H1 (cell line): ENCODE data around the gene SECISBP2L. TPM values are rescaled to one million over a fixed set of nuclear protein-coding genes. Genes with fewer than 3 reads are reported as not detected.

Experiments
- CTCF ChIA-PET: fragments of 300-600 bp; sonication (Branson Sonifier 250); formaldehyde crosslinking; loops from one replicate; lab custom pipeline; 2021; ENCODE audit not compliant: partially characterized antibody; lab: Charles Lee
- POLR2A ChIA-PET: fragments of 300-600 bp; sonication (Branson Sonifier 250); formaldehyde crosslinking; loops from one replicate; lab custom pipeline; 2021; ENCODE audit warnings: inconsistent platforms; ENCODE audit not compliant: partially characterized antibody; lab: Charles Lee
- DNase-seq, 2 experiments: peaks; one replicate each; pipeline versions ENCODE4 v3.0.0 to v3.0.0-alpha.2; 2010 to 2022; ENCODE audit warnings: low spot score in 2 of 2, low read depth in 1 of 2, mixed read lengths in 1 of 2
- FAIRE-seq: peaks from 2 replicates; lab custom pipeline; 2011; peaks lifted over from hg19 to GRCh38; lab: Jason Lieb, UNC
- H2AFZ ChIP-seq: 2 replicates; pipeline ENCODE4 v1.8.1; 2012; ENCODE audit warnings: low read length, inconsistent platforms
- H2AK5ac ChIP-seq: 2 replicates; pipeline ENCODE4 v1.6.1; 2013; ENCODE audit warnings: low read depth, low read length
- H2BK120ac ChIP-seq: replicated peaks from 2 replicates; pipeline ENCODE3; 2013; ENCODE audit warnings: low read depth, low read length, inconsistent platforms
- H2BK12ac ChIP-seq: 2 replicates; pipeline ENCODE4 v1.6.1; 2013; ENCODE audit warnings: low read depth, low read length
- H2BK15ac ChIP-seq: 2 replicates; pipeline ENCODE4 v1.6.1; 2013; ENCODE audit warnings: low read length
- H2BK20ac ChIP-seq: 2 replicates; pipeline ENCODE4 v1.6.1; 2013; ENCODE audit warnings: low read length
- H2BK5ac ChIP-seq: 2 replicates; pipeline ENCODE4 v1.6.1; 2013; ENCODE audit warnings: low read depth, low read length
- H3K14ac ChIP-seq: 2 replicates; pipeline ENCODE4 v1.6.1; 2013; ENCODE audit warnings: inconsistent platforms; ENCODE audit not compliant: insufficient read length
- H3K18ac ChIP-seq: 2 replicates; pipeline ENCODE4 v1.6.1; 2013; ENCODE audit warnings: low read length; ENCODE audit errors: extremely low read depth
- H3K23ac ChIP-seq: 2 replicates; pipeline ENCODE4 v1.6.1; 2013; ENCODE audit warnings: inconsistent platforms; ENCODE audit not compliant: insufficient read length
- H3K23me2 ChIP-seq: 2 replicates; pipeline ENCODE4 v1.6.1; 2013; ENCODE audit warnings: low read depth, low read length
- H3K27ac ChIP-seq: 2 replicates; pipeline ENCODE4 v1.6.1; 2011; ENCODE audit warnings: low read depth, low read length, inconsistent platforms
- H3K27me3 ChIP-seq, 4 experiments: replicated peaks in 1 of 4; 1 replicate in 1 of 4; 2 replicates in 3 of 4; pipeline versions ENCODE4 v1.6.1 to v1.8.1; 2011 to 2013; ENCODE audit warnings: low read length in 3 of 4, mild to moderate bottlenecking in 3 of 4, inconsistent platforms in 2 of 4, mixed read lengths in 2 of 4, moderate library complexity in 1 of 4; ENCODE audit not compliant: control insufficient read depth in 3 of 4, insufficient read depth in 3 of 4; ENCODE audit errors: extremely low read depth in 1 of 4
- H3K36me3 ChIP-seq, 4 experiments: 2 replicates each; pipeline versions ENCODE4 v1.6.1 to v1.8.1; 2011 to 2013; ENCODE audit warnings: mild to moderate bottlenecking in 4 of 4, low read length in 3 of 4, moderate library complexity in 2 of 4, control low read depth in 1 of 4, inconsistent platforms in 1 of 4; ENCODE audit not compliant: insufficient read depth in 4 of 4, control insufficient read depth in 2 of 4
- H3K4ac ChIP-seq: replicated peaks from 2 replicates; pipeline ENCODE3; 2013; ENCODE audit warnings: low read length, low read depth, mixed read lengths, inconsistent platforms; ENCODE audit not compliant: insufficient read length
- H3K4me1 ChIP-seq, 4 experiments: replicated peaks in 1 of 4; 1 replicate in 1 of 4; 2 replicates in 3 of 4; pipeline versions ENCODE4 v1.6.1 to v1.8.1; 2011 to 2013; ENCODE audit warnings: low read length in 3 of 4, inconsistent platforms in 2 of 4, mixed read lengths in 1 of 4; ENCODE audit not compliant: insufficient read depth in 4 of 4, control insufficient read depth in 3 of 4
- H3K4me2 ChIP-seq, 2 experiments: 2 replicates each; pipeline versions ENCODE4 v1.6.1 to v1.8.1; 2011 to 2013; ENCODE audit warnings: low read depth in 2 of 2, low read length in 2 of 2, control low read depth in 1 of 2, inconsistent platforms in 1 of 2, mild to moderate bottlenecking in 1 of 2; ENCODE audit not compliant: insufficient read depth in 1 of 2
- H3K4me3 ChIP-seq, 4 experiments: fragments of 200-600, 300-600 bp in 1 of 4; sonication (generic), shearing (Covaris generic), sonication (Bioruptor Twin) in 1 of 4; 2 replicates each; pipeline versions ENCODE4 v1.5.1 to v1.8.1; 2011 to 2016; ENCODE audit warnings: low read length in 4 of 4, low read depth in 3 of 4, control low read depth in 2 of 4, inconsistent platforms in 2 of 4, mild to moderate bottlenecking in 2 of 4, mixed read lengths in 1 of 4, moderate library complexity in 1 of 4; ENCODE audit not compliant: insufficient read depth in 2 of 4; ENCODE audit errors: extremely low read depth in 1 of 4
- H3K56ac ChIP-seq: replicated peaks from 2 replicates; pipeline ENCODE3; 2013; ENCODE audit warnings: low read depth, mild to moderate bottlenecking, mixed read lengths, low read length, inconsistent platforms; ENCODE audit not compliant: insufficient read length
- H3K79me1 ChIP-seq: 2 replicates; pipeline ENCODE4 v1.6.1; 2013; ENCODE audit warnings: low read depth, low read length, control low read depth
- H3K79me2 ChIP-seq, 2 experiments: 2 replicates each; pipeline versions ENCODE4 v1.6.1 to v1.8.1; 2012 to 2013; ENCODE audit warnings: low read length in 2 of 2, mild to moderate bottlenecking in 2 of 2, inconsistent platforms in 1 of 2; ENCODE audit not compliant: insufficient read depth in 2 of 2, control insufficient read depth in 1 of 2
- H3K9ac ChIP-seq, 4 experiments: replicated peaks in 1 of 4; 1 replicate in 1 of 4; 2 replicates in 3 of 4; pipeline versions ENCODE4 v1.6.1 to v1.8.1; 2011 to 2013; ENCODE audit warnings: low read depth in 3 of 4, low read length in 3 of 4, control low read depth in 2 of 4, mild to moderate bottlenecking in 2 of 4, moderate library complexity in 2 of 4, inconsistent platforms in 1 of 4; ENCODE audit errors: extremely low read depth in 1 of 4
- H3K9me3 ChIP-seq, 2 experiments: 2 replicates each; pipeline versions ENCODE4 v1.6.1 to v1.8.1; 2012 to 2013; ENCODE audit warnings: mild to moderate bottlenecking in 2 of 2, moderate library complexity in 2 of 2, control low read depth in 1 of 2, inconsistent platforms in 1 of 2, low read depth in 1 of 2, low read length in 1 of 2, mixed read lengths in 1 of 2; ENCODE audit not compliant: insufficient read depth in 2 of 2
- H4K20me1 ChIP-seq, 2 experiments: replicated peaks in 1 of 2; 2 replicates each; pipeline versions ENCODE3 to v1.8.1; 2011 to 2013; ENCODE audit warnings: inconsistent platforms in 2 of 2, low read length in 2 of 2, mild to moderate bottlenecking in 1 of 2; ENCODE audit not compliant: insufficient read depth in 2 of 2, control insufficient read depth in 1 of 2
- H4K5ac ChIP-seq: 2 replicates; pipeline ENCODE4 v1.6.1; 2013; ENCODE audit warnings: low read length, low read depth, mixed read lengths, inconsistent platforms; ENCODE audit not compliant: insufficient read length
- H4K8ac ChIP-seq: 2 replicates; pipeline ENCODE4 v1.8.0; 2013; ENCODE audit warnings: mild to moderate bottlenecking, moderate library complexity, low read length, inconsistent platforms; ENCODE audit not compliant: insufficient read depth; ENCODE audit errors: extremely low read depth
- H4K91ac ChIP-seq: replicated peaks from 2 replicates; pipeline ENCODE3; 2013; ENCODE audit warnings: low read length, mixed read lengths, inconsistent platforms; ENCODE audit not compliant: insufficient read length
- GABPA ChIP-seq: IDR thresholded peaks from 2 replicates; pipeline ENCODE4 v1.6.1; 2011; ENCODE audit warnings: mild to moderate bottlenecking, low read length, moderate library complexity, borderline replicate concordance; ENCODE audit not compliant: insufficient read depth
- GTF2F1 ChIP-seq: IDR thresholded peaks from 2 replicates; pipeline ENCODE4 v1.6.1; 2012; ENCODE audit warnings: low read depth, low read length, improper control_type of control experiment, borderline replicate concordance
- NRF1 ChIP-seq: IDR thresholded peaks from 2 replicates; pipeline ENCODE4 v1.6.1; 2011; ENCODE audit warnings: mild to moderate bottlenecking, low read depth, low read length, improper control_type of control experiment
- POLR2A ChIP-seq, 2 experiments: IDR thresholded peaks; 1 replicate in 1 of 2; 2 replicates in 1 of 2; pipeline ENCODE4 v1.6.1; 2011; ENCODE audit warnings: low read depth in 2 of 2, low read length in 2 of 2, mild to moderate bottlenecking in 2 of 2; ENCODE audit errors: control extremely low read depth in 1 of 2
- RXRA ChIP-seq: IDR thresholded peaks from 2 replicates; pipeline ENCODE4 v1.6.1; 2011; ENCODE audit warnings: low read depth, mild to moderate bottlenecking, low read length, moderate library complexity; ENCODE audit not compliant: insufficient read depth
- SUZ12 ChIP-seq: fragments of 200-600 bp; sonication (generic); IDR thresholded peaks from 2 replicates; pipeline ENCODE4 v1.6.1; 2012; ENCODE audit warnings: mild to moderate bottlenecking, inconsistent platforms, low read length, moderate library complexity, mixed read lengths
- WGBS, 2 experiments: shearing (Covaris generic) in 1 of 2; methylation state at CpG; one replicate each; pipeline versions ENCODE4 v1.1.6 to v1.1.7; 2013 to 2015; ENCODE audit warnings: low lambda C conversion rate in 2 of 2, mixed read lengths in 2 of 2, inconsistent platforms in 1 of 2, low coverage in 1 of 2, missing lambda C conversion rate in 1 of 2; ENCODE audit not compliant: insufficient replicate concordance in 2 of 2, insufficient coverage in 1 of 2, insufficient read length in 1 of 2; ENCODE audit errors: extremely low coverage in 1 of 2, missing lambda C conversion rate in 1 of 2; 5-methylcytosine and 5-hydroxymethylcytosine counted together
- polyA plus RNA-seq, 7 experiments: library from polyadenylated mRNA; depleted of rRNA in 3 of 7; stranded (reverse) in 5 of 7; unstranded in 2 of 7; fragments of >200 nt in 5 of 7; fragments of 200-250 nt in 2 of 7; gene quantifications; 1 replicate in 5 of 7; 2 replicates in 1 of 7; 4 replicates in 1 of 7; pipeline versions ENCODE4 v1.2.1 to v1.2.3, GENCODE V29; 2011 to 2013; ENCODE audit warnings: missing spikeins in 2 of 7, mixed read lengths in 2 of 7
- total RNA-seq: library from RNA; stranded (reverse); fragmentation: NEBNext Ultra II Directional; extraction: Animal tissue kit (Norgen Biotek cat#: 25700); gene quantifications from 2 replicates; pipeline ENCODE4 v1.2.1, GENCODE V29; 2021

Gene SECISBP2L
- total and polyA plus RNA-seq, 2 of the 8 experiments (the other 6 are each of a cell fraction or from before 2014, with no cell fraction given) = 7.6 to 22.8 TPM

DNA sequence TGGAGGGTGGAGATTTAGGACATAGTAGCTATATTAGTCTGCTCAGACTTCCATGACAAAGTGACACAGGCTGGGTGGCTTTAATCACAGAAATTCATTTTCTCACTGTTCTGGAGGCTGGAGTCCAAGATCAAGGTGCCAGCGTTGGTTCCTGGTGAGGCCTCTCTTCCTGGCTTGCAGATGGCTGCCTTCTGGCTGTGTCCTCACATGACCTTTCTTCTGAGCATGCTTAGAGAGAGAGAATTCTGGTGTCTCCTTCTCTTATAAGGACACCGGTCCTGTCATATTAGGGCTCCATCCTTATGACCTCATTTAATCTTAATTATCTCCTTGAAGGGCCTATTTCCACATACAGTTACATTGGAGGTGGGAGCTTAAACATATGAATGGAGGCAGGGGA lies 67.6 kb downstream of the SECISBP2L start:
- no peak overlapping the region for H2AK5ac ChIP-seq
- H3K79me1 ChIP-seq = no peaks in the 10 kb centered on the region
- no peak overlapping the region for H4K5ac ChIP-seq
- H3K4ac ChIP-seq = no peak overlapping the region
- no peak overlapping the region for H3K18ac ChIP-seq
- CTCF ChIA-PET = no interaction called here
- peaks cover 5 to 18% (median 8%) of the 10 kb centered on the region in 4 experiments for H3K4me1 ChIP-seq
- FAIRE-seq (no peak), DNase-seq (no peak)
- no peak overlapping the region for H3K56ac ChIP-seq
- H4K8ac ChIP-seq = no peak overlapping the region
- no peak for TF ChIP-seq SUZ12
- TF ChIP-seq GTF2F1 = no peak
- no peak for TF ChIP-seq GABPA
- no peak for TF ChIP-seq POLR2A (IDR thresholded peaks at IDR 0.05; ENCODE audit: control extremely low read depth in 1 of 2, low read depth in 2 of 2, low read length in 2 of 2)
- TF ChIP-seq NRF1 = no peak
- TF ChIP-seq RXRA = no peak
- no peaks in the 10 kb centered on the region for H3K79me2 ChIP-seq
- POLR2A ChIA-PET = no interaction called here
- 75% methylated on average over 2 of the region's 2 CpGs; no CpG with 5 or more reads in 1 of the 2 experiments for WGBS, 2 experiments
- no peak overlapping the region for H2BK5ac ChIP-seq
- H2BK15ac ChIP-seq = no peak overlapping the region
- H3K27ac ChIP-seq = no peak overlapping the region
- no peak overlapping the region for H3K4me2 ChIP-seq
- no peak overlapping the region for H3K14ac ChIP-seq
- H3K36me3 ChIP-seq = no peaks in the 10 kb centered on the region
- no peaks in the 10 kb centered on the region for H3K9me3 ChIP-seq
- no peak overlapping the region for H3K4me3 ChIP-seq
- no peak overlapping the region for H2BK20ac ChIP-seq
- no peak overlapping the region for H4K91ac ChIP-seq
- H2AFZ ChIP-seq = no peak overlapping the region
- peaks cover 3% of the 10 kb centered on the region; the same call in 1 of the 2 replicates for H3K23me2 ChIP-seq
- H2BK12ac ChIP-seq = no peak overlapping the region
- no peaks in the 10 kb centered on the region for H4K20me1 ChIP-seq
- H3K27me3 ChIP-seq = peaks cover 0 to 4% (median 0%) of the 10 kb centered on the region in 4 experiments; a peak in 1 of 7 replicates
- no peak overlapping the region for H2BK120ac ChIP-seq
- H3K23ac ChIP-seq = no peak overlapping the region
- no peak overlapping the region for H3K9ac ChIP-seq
